ENCODE results near the gene DNPH1. TPM values are rescaled to one million over a fixed set of nuclear protein-coding genes. Genes with fewer than 3 reads are reported as not detected.

Gene DNPH1
- polyA plus RNA-seq, 3 donors: 31.9 to 55.4 (median 42.7) TPM

DNA sequence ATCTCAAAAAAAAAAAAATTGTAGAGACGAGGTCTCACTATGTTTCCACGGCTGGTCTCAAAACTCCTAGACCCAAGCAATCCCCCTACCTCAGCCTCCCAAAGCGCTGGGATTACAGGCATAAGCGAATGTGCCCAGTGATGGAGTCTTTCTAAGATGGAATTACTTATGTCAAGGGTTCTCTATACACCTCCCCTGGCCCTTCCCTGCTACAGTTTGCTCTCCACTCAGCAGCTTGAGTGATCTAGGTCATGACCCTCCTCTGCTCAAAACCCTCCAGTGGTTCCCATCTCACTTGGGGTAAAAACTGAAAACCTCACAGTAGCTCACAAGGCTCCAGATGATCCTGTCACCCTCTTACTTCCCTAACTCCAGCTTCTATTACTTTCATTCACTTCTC is 1.8 kb upstream of the DNPH1 start:
- DNase-seq: no peak
- TF ChIP-seq, protein P1, sequence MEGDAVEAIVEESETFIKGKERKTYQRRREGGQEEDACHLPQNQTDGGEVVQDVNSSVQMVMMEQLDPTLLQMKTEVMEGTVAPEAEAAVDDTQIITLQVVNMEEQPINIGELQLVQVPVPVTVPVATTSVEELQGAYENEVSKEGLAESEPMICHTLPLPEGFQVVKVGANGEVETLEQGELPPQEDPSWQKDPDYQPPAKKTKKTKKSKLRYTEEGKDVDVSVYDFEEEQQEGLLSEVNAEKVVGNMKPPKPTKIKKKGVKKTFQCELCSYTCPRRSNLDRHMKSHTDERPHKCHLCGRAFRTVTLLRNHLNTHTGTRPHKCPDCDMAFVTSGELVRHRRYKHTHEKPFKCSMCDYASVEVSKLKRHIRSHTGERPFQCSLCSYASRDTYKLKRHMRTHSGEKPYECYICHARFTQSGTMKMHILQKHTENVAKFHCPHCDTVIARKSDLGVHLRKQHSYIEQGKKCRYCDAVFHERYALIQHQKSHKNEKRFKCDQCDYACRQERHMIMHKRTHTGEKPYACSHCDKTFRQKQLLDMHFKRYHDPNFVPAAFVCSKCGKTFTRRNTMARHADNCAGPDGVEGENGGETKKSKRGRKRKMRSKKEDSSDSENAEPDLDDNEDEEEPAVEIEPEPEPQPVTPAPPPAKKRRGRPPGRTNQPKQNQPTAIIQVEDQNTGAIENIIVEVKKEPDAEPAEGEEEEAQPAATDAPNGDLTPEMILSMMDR (IDR thresholded peaks at IDR 0.05): no peak
- Mint-ChIP-seq H3K4me3 (peak overlapping the region in 1 of 2 donors; percentile 56), H3K9me3 (no peaks in the 10 kb centered on the region), H3K27ac (no peak overlapping the region), H3K27me3 (ENCODE audit: low read depth in 3 of 3) (peaks cover 11 to 18% (median 12%) of the 10 kb centered on the region in 3 donors), H3K36me3 (no peaks in the 10 kb centered on the region), H3K4me1 (peaks cover 19% of the 10 kb centered on the region)
- Histone ChIP-seq H3K27me3 (ENCODE audit: control insufficient read depth in 2 of 2, insufficient read depth in 2 of 2, low read length in 2 of 2) (peaks cover 0 to 9% of the 10 kb centered on the region in 2 donors), H3K9ac (ENCODE audit: insufficient read depth, low read length, poor library complexity, severe bottlenecking) (no peak overlapping the region), H3K4me3 (replicated peaks in 1 of 3; ENCODE audit: low read depth in 2 of 3, low read length in 3 of 3) (no peak overlapping the region), H3K27ac (ENCODE audit: low read depth in 1 of 2, low read length in 2 of 2) (no peak overlapping the region), H3K4me1 (ENCODE audit: control insufficient read depth in 1 of 2, insufficient read depth in 2 of 2, low read length in 2 of 2) (peaks cover 11 to 16% of the 10 kb centered on the region in 2 donors), H3K79me2 (ENCODE audit: insufficient read depth, low read length) (no peaks in the 10 kb centered on the region), H3K9me3 (replicated peaks in 1 of 2; ENCODE audit: control insufficient read depth in 1 of 2, insufficient read depth in 1 of 2, low read length in 2 of 2) (no peaks in the 10 kb centered on the region), H2AFZ (ENCODE audit: insufficient read depth, low read depth, low read length, poor library complexity, severe bottlenecking) (peak overlapping the region; percentile 9), H3K36me3 (replicated peaks in 1 of 2; ENCODE audit: control insufficient read depth in 1 of 2, insufficient read depth in 2 of 2, low read length in 2 of 2) (no peaks in the 10 kb centered on the region), H3K4me2 (replicated peaks; ENCODE audit: extremely low read depth, low read length, poor library complexity, severe bottlenecking) (no peak overlapping the region), H4K20me1 (ENCODE audit: insufficient read depth, low read length) (no peaks in the 10 kb centered on the region)
- intact Hi-C loops (cut with micrococcal nuclease): no loop called here
- no CpG with 5 or more reads among the region's 4 CpGs for WGBS (ENCODE audit: insufficient coverage)

DNA sequence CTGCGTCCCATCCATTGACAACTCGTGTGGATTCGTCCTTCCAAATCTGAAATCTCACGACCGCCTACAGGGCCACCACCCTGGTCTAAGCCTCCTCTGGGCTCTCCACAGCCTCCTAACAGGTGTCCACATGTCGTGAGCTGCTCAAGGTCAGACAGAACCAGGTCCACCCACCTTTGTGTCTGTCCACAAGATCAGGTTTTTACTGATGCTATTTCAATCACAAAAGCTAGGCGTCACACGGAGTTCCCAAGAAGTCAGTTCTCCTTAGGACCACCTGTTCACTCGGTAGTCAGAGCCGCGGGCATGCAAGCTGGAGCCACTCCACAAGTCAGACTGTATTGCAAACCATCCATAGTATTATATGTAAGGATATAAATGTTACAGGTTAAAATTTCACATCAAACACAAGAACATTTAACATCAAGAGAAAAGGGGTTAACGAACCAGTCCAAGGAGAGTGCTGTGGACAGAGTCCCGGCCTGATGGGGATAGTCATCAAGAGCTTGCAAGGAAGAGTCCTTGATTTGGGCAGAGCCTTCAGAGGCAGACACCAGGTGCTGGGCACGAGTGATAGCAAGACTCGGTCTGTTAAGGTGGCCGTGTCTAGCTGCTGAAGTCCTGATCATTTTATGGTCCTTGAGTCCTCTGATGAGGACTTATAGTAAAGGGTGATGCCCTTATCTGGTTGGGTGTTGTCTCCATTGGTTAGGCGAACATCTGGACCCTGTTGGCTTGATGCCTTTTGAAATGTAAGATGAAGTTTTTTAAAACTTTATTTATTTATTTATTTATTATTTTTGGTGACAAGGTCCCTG is 731 bp upstream of the DNPH1 start:
- peak overlapping the region in 1 of 7 donors; percentile 56 for H3K27ac Mint-ChIP-seq
- H3K4me3 Mint-ChIP-seq: peak overlapping the region; percentile 66 to 84
- Histone ChIP-seq H4K20me1 (ENCODE audit: insufficient read depth, low read length) (no peaks in the 10 kb centered on the region), H3K27ac (ENCODE audit: low read depth in 1 of 2, low read length in 2 of 2) (no peak overlapping the region), H3K9me3 (replicated peaks in 1 of 2; ENCODE audit: control insufficient read depth in 1 of 2, insufficient read depth in 1 of 2, low read length in 2 of 2) (no peaks in the 10 kb centered on the region), H3K27me3 (ENCODE audit: control insufficient read depth in 2 of 2, insufficient read depth in 2 of 2, low read length in 2 of 2) (peaks cover 0 to 9% of the 10 kb centered on the region in 2 donors), H3K4me1 (ENCODE audit: control insufficient read depth in 1 of 2, insufficient read depth in 2 of 2, low read length in 2 of 2) (peaks cover 11 to 20% of the 10 kb centered on the region in 2 donors), H3K9ac (ENCODE audit: insufficient read depth, low read length, poor library complexity, severe bottlenecking) (no peak overlapping the region), H3K4me3 (replicated peaks in 1 of 3; ENCODE audit: low read depth in 2 of 3, low read length in 3 of 3) (peak overlapping the region in 1 of 3 experiments; percentile 77), H2AFZ (ENCODE audit: insufficient read depth, low read depth, low read length, poor library complexity, severe bottlenecking) (peak overlapping the region; percentile 89), H3K79me2 (ENCODE audit: insufficient read depth, low read length) (no peaks in the 10 kb centered on the region), H3K4me2 (replicated peaks; ENCODE audit: extremely low read depth, low read length, poor library complexity, severe bottlenecking) (peak overlapping the region; percentile 80), H3K36me3 (replicated peaks in 1 of 2; ENCODE audit: control insufficient read depth in 1 of 2, insufficient read depth in 2 of 2, low read length in 2 of 2) (no peaks in the 10 kb centered on the region)
- peaks cover 25% of the 10 kb centered on the region for H3K4me1 Mint-ChIP-seq
- H3K36me3 Mint-ChIP-seq: peaks cover 4% of the 10 kb centered on the region in 2 donors
- peaks cover 11 to 16% (median 12%) of the 10 kb centered on the region in 3 donors for H3K27me3 Mint-ChIP-seq (ENCODE audit: low read depth in 3 of 3)
- DNase-seq: no peak
- TF ChIP-seq, protein P1 (IDR thresholded peaks at IDR 0.05): no peak
- intact Hi-C loops (cut with micrococcal nuclease): no loop called here
- WGBS (ENCODE audit: insufficient coverage): 75% methylated on average over 12 of the region's 17 CpGs
- no peaks in the 10 kb centered on the region for H3K9me3 Mint-ChIP-seq
